GM12878 (cell line): ENCODE measurements around the gene RARRES2. TPM values are rescaled to one million over a fixed set of nuclear protein-coding genes. Genes with fewer than 3 reads are reported as not detected.

Source experiments
- ATAC-seq: fragments of 200-7000 bp; cut with Tn5 transposase; 3 replicates; pipeline ENCODE4 v1.9.1; 2020; ENCODE audit warnings: mild to moderate bottlenecking, moderate library complexity
- BruUV-seq: library from RNA; stranded (reverse); fragments of 400-500 nt; replicated peaks from 2 replicates; lab custom pipeline; 2021; lab: Mats Ljungman, UMichigan
- CTCF ChIA-PET: fragments of 300-600 bp; sonication (Branson Sonifier 250); formaldehyde crosslinking; extraction: SDS; loops from one replicate; lab custom pipeline; 2021; ENCODE audit warnings: inconsistent platforms; lab: Yijun Ruan, JAX
- POLR2A ChIA-PET: fragments of 350-600 bp; formaldehyde crosslinking; extraction: SDS; loops from one replicate; lab custom pipeline; 2021; ENCODE audit warnings: inconsistent platforms; lab: Charles Lee
- RAD21 ChIA-PET: fragments of 300-600 bp; sonication (Branson Sonifier 250); formaldehyde crosslinking; loops from one replicate; lab custom pipeline; 2023; ENCODE audit warnings: antibody characterized with exemption; ENCODE audit not compliant: unreplicated experiment; lab: Charles Lee
- SMC1A ChIA-PET: fragments of 300-600 bp; sonication (Branson Sonifier 250); formaldehyde crosslinking; loops from one replicate; lab custom pipeline; 2023; ENCODE audit not compliant: unreplicated experiment, uncharacterized antibody; lab: Charles Lee
- DNase-seq: peaks from one replicate; pipeline ENCODE4 v3.0.0-alpha.2; 2011; ENCODE audit warnings: low read depth, low spot score
- FAIRE-seq: peaks from 3 replicates; lab custom pipeline; 2011; peaks lifted over from hg19 to GRCh38; lab: Jason Lieb, UNC
- H2AFZ ChIP-seq: 2 replicates; pipeline ENCODE4 v1.6.0; 2011; ENCODE audit warnings: low read depth, low read length, control low read depth; ENCODE audit not compliant: control insufficient read depth
- H3K27ac ChIP-seq: 2 replicates; pipeline ENCODE4 v1.5.1; 2011; ENCODE audit warnings: control low read depth; ENCODE audit not compliant: control insufficient read depth, insufficient read depth
- H3K27me3 ChIP-seq, 2 experiments: replicated peaks in 1 of 2; 2 replicates each; pipeline versions ENCODE4 v1.6.0 to v1.6.1; 2011; ENCODE audit warnings: low read length in 1 of 2; ENCODE audit not compliant: control insufficient read depth in 2 of 2, insufficient read depth in 2 of 2
- H3K36me3 ChIP-seq, 2 experiments: 2 replicates each; pipeline ENCODE4 v1.5.1; 2011; ENCODE audit warnings: low read length in 1 of 2; ENCODE audit not compliant: control insufficient read depth in 2 of 2, insufficient read depth in 2 of 2
- H3K4me1 ChIP-seq: 2 replicates; pipeline ENCODE4 v1.6.1; 2011; ENCODE audit warnings: mild to moderate bottlenecking, low read length, moderate library complexity, mixed read lengths; ENCODE audit not compliant: control insufficient read depth, insufficient read depth
- H3K4me2 ChIP-seq: 2 replicates; pipeline ENCODE4 v1.6.0; 2011; ENCODE audit warnings: control low read depth; ENCODE audit not compliant: control insufficient read depth, insufficient read depth
- H3K4me3 ChIP-seq: fragments of 200-600 bp; sonication (generic); 2 replicates; pipeline ENCODE4 v1.5.1; 2016
- H3K79me2 ChIP-seq: 2 replicates; pipeline ENCODE4 v1.6.0; 2011; ENCODE audit warnings: low read length; ENCODE audit not compliant: control insufficient read depth, insufficient read depth
- H3K9ac ChIP-seq: 2 replicates; pipeline ENCODE4 v1.8.0; 2011; ENCODE audit warnings: low read length, control low read depth, mixed read lengths; ENCODE audit not compliant: control insufficient read depth, insufficient read depth
- H3K9me3 ChIP-seq: replicated peaks from 3 replicates; pipeline ENCODE4 v1.5.1; 2011; ENCODE audit warnings: mild to moderate bottlenecking, low read length; ENCODE audit not compliant: control insufficient read depth, insufficient read depth
- H4K20me1 ChIP-seq: 2 replicates; pipeline ENCODE4 v1.6.0; 2011; ENCODE audit not compliant: control insufficient read depth, insufficient read depth
- ATF2 ChIP-seq: IDR thresholded peaks from 2 replicates; pipeline ENCODE4 v1.6.1; 2012; ENCODE audit warnings: low read length, inconsistent platforms
- EP300 ChIP-seq, 2 experiments: fragments of 150-350 bp in 1 of 2; IDR thresholded peaks; 2 replicates each; pipeline ENCODE4 v1.6.1; 2011 to 2012; ENCODE audit warnings: low read depth in 2 of 2, low read length in 2 of 2, borderline replicate concordance in 1 of 2, improper control_type of control experiment in 1 of 2, inconsistent platforms in 1 of 2; ENCODE audit not compliant: control insufficient read depth in 1 of 2
- ETV6 ChIP-seq, 2 experiments: fragments of 450-650 bp in 1 of 2; IDR thresholded peaks in 1 of 2; conservative IDR thresholded peaks in 1 of 2; 2 replicates each; pipeline ENCODE4 v1.6.1; 2014; ENCODE audit warnings: antibody characterized with exemption in 1 of 2, borderline replicate concordance in 1 of 2, low read depth in 1 of 2, mild to moderate bottlenecking in 1 of 2, moderate library complexity in 1 of 2
- HDAC2 ChIP-seq: fragments of 200-600 bp; sonication (generic); IDR thresholded peaks from 2 replicates; pipeline ENCODE4 v1.6.1; 2017
- MEF2A ChIP-seq: IDR thresholded peaks from 2 replicates; pipeline ENCODE4 v1.6.1; 2011; ENCODE audit warnings: low read depth, mild to moderate bottlenecking, low read length, moderate library complexity; ENCODE audit not compliant: insufficient read depth
- MTA3 ChIP-seq: IDR thresholded peaks from 2 replicates; pipeline ENCODE4 v1.6.1; 2012; ENCODE audit warnings: low read length, inconsistent platforms, borderline replicate concordance
- MYB ChIP-seq: fragments of 150-350 bp; IDR thresholded peaks from 2 replicates; pipeline ENCODE4 v1.6.1; 2014; ENCODE audit warnings: mild to moderate bottlenecking, low read depth, low read length, borderline replicate concordance
- NBN ChIP-seq: fragments of 450-650 bp; IDR thresholded peaks from 2 replicates; pipeline ENCODE4 v1.6.1; 2016
- NKRF ChIP-seq: fragments of 450-650 bp; conservative IDR thresholded peaks from 2 replicates; pipeline ENCODE4 v1.6.1; 2017; ENCODE audit warnings: mild to moderate bottlenecking, moderate library complexity
- NR2C1 ChIP-seq: fragments of 450-650 bp; IDR thresholded peaks from 2 replicates; pipeline ENCODE4 v1.6.1; 2017; ENCODE audit warnings: antibody characterized with exemption, mild to moderate bottlenecking, moderate library complexity
- NR2C2 ChIP-seq: IDR thresholded peaks from 2 replicates; pipeline ENCODE4 v1.6.1; 2011; ENCODE audit warnings: borderline replicate concordance, low read depth; ENCODE audit not compliant: control insufficient read depth, insufficient read length
- NRF1 ChIP-seq: conservative IDR thresholded peaks from 2 replicates; pipeline ENCODE4 v1.6.1; 2011; ENCODE audit warnings: mild to moderate bottlenecking, low read depth, low read length, improper control_type of control experiment
- RAD21 ChIP-seq: IDR thresholded peaks from 2 replicates; pipeline ENCODE4 v1.6.1; 2011; ENCODE audit warnings: mild to moderate bottlenecking, low read depth, low read length, moderate library complexity; ENCODE audit not compliant: insufficient read depth
- RFX5 ChIP-seq: IDR thresholded peaks from 2 replicates; pipeline ENCODE4 v1.6.1; 2011; ENCODE audit warnings: low read depth, low read length, improper control_type of control experiment
- SMAD5 ChIP-seq: IDR thresholded peaks from 2 replicates; pipeline ENCODE4 v1.6.1; 2016; ENCODE audit warnings: antibody characterized with exemption, low read depth
- SMARCA5 ChIP-seq: fragments of 450-650 bp; IDR thresholded peaks from 2 replicates; pipeline ENCODE4 v1.6.1; 2017; ENCODE audit warnings: mild to moderate bottlenecking
- USF2 ChIP-seq: IDR thresholded peaks from 2 replicates; pipeline ENCODE4 v1.6.1; 2011; ENCODE audit warnings: low read depth, low read length, improper control_type of control experiment, borderline replicate concordance
- ZNF217 ChIP-seq: fragments of 450-650 bp; IDR thresholded peaks from 2 replicates; pipeline ENCODE4 v1.6.1; 2017; ENCODE audit warnings: antibody characterized with exemption, mild to moderate bottlenecking
- WGBS: methylation state at CpG from one replicate; pipeline ENCODE4 v1.1.6; 2016; ENCODE audit warnings: low lambda C conversion rate; ENCODE audit not compliant: insufficient replicate concordance, insufficient coverage; ENCODE audit errors: missing lambda C conversion rate; 5-methylcytosine and 5-hydroxymethylcytosine counted together
- in situ Hi-C: fragments of 300-500 bp; cut with MboI; formaldehyde crosslinking; loops from 9 replicates; pipeline ENCODE4 v1.14.3; 2018; ENCODE audit warnings: mixed read lengths
- intact Hi-C: fragments of 100-400 bp; cut with micrococcal nuclease; formaldehyde crosslinking; loops from one replicate; pipeline ENCODE4 v1.14.2; 2022; ENCODE audit not compliant: unreplicated experiment
- polyA plus RNA-seq, 11 experiments: library from polyadenylated mRNA; depleted of rRNA in 4 of 11; unstranded in 6 of 11; stranded (reverse) in 5 of 11; fragments of >200 nt; fragmentation: Nextera tagmentation in 4 of 11; fragmentation: Illumina TruSeq in 1 of 11; extraction: Ambion mirVana in 4 of 11; extraction: Trizol in 1 of 11; gene quantifications; 1 replicate in 1 of 11; 2 replicates in 10 of 11; pipeline versions ENCODE4 v1.2.1 to v1.2.3, GENCODE V29; 2011 to 2016; ENCODE audit warnings: inconsistent platforms in 2 of 11, missing spikeins in 2 of 11, low read depth in 1 of 11
- total RNA-seq, 4 experiments: library from RNA; depleted of rRNA in 3 of 4; stranded (reverse); fragments of >200 nt in 3 of 4; fragmentation: Illumina TruSeq in 1 of 4; extraction: Trizol in 1 of 4; gene quantifications; 2 replicates each; pipeline versions ENCODE4 v1.2.1 to v1.2.3, GENCODE V29; 2013 to 2021

The RARRES2 gene
- total and polyA plus RNA-seq, 10 of the 15 experiments (the other 5 are each of a cell fraction or from before 2014, with no cell fraction given), result 0.13 to 2.2 (median 0.40) TPM; not detected in 3

GRCh38 chr7:150363872-150364271 is 22.4 kb upstream of the RARRES2 start (continued):
- 0 out of 2 replicates have a peak, but pooled peaks have one; percentile 19 for TF ChIP-seq ZNF217
- no peak for TF ChIP-seq EP300 (IDR thresholded peaks at IDR 0.05; ENCODE audit: borderline replicate concordance in 1 of 2, control insufficient read depth in 1 of 2, low read depth in 2 of 2, low read length in 2 of 2)
- TF ChIP-seq HDAC2, result no peak

GRCh38 chr7:150363370-150363769 is 21.9 kb upstream of the RARRES2 start:
- ChIA-PET RAD21 (interaction anchor here (1.0 to 1.3 kb wide), 2 partner anchors 22 to 43 kb away, joined by 3 to 4 read pairs; a partner anchor contains a TSS), POLR2A (interaction anchor here (0.9 to 1.2 kb wide), 2 partner anchors 15 to 71 kb away, joined by 4 read pairs; no protein-coding TSS in a partner anchor), SMC1A (interaction anchor here (1.2 to 2.7 kb wide), 4 partner anchors 15 to 82 kb away, joined by 3 to 12 read pairs (median 6); no protein-coding TSS in a partner anchor), CTCF (interaction anchor here (0.6 to 2.3 kb wide), 5 partner anchors 12 to 70 kb away, joined by 3 to 7 read pairs (median 4); no protein-coding TSS in a partner anchor)
- no peaks in the 10 kb centered on the region for H3K27me3 ChIP-seq
- no peak overlapping the region for H2AFZ ChIP-seq
- H3K27ac ChIP-seq, result no peak overlapping the region; the same call in 1 of the 2 replicates
- no peak for ATAC-seq
- no TSS peak for BruUV-seq
- in situ Hi-C loops (loop anchor here (5.0 kb wide), 1 partner anchor 49 kb away; no protein-coding TSS in a partner anchor), intact Hi-C loops (no loop called here)
- FAIRE-seq, result no peak
- H3K79me2 ChIP-seq, result peaks cover 8% of the 10 kb centered on the region
- H3K9ac ChIP-seq, result no peak overlapping the region
- peaks cover 26% of the 10 kb centered on the region for H3K4me1 ChIP-seq
- no peaks in the 10 kb centered on the region for H3K36me3 ChIP-seq
- peak overlapping the region; percentile 56; the same call in 1 of the 2 replicates for H3K4me2 ChIP-seq
- no peaks in the 10 kb centered on the region for H3K9me3 ChIP-seq
- H4K20me1 ChIP-seq, result no peaks in the 10 kb centered on the region
- no peak for DNase-seq
- 94% methylated on average over 4 of the region's 4 CpGs for WGBS
- H3K4me3 ChIP-seq, result no peak overlapping the region
- no peak for TF ChIP-seq ATF2
- no peak for TF ChIP-seq NR2C1
- TF ChIP-seq ETV6 (conservative IDR thresholded peaks at IDR 0.05 in 1 of 2, IDR thresholded peaks at IDR 0.05 in 1 of 2; ENCODE audit: borderline replicate concordance in 1 of 2, low read depth in 1 of 2), result no peak
- no peak for TF ChIP-seq SMAD5
- no peak for TF ChIP-seq USF2
- TF ChIP-seq NRF1, result no peak
- no peak for TF ChIP-seq NKRF
- no peak for TF ChIP-seq MEF2A
- TF ChIP-seq NR2C2, result no peak
- no peak for TF ChIP-seq NBN
- no peak for TF ChIP-seq MYB
- TF ChIP-seq RFX5, result no peak
- TF ChIP-seq RAD21, result no peak
- no peak for TF ChIP-seq MTA3
- no peak for TF ChIP-seq SMARCA5
